Mammary epithelial cell (primary cell): ENCODE data around the gene MXRA8.

Experiments used
- CTCF ChIP-seq, 2 donors: IDR thresholded peaks in 1 of 2; conservative IDR thresholded peaks in 1 of 2; 2 replicates each; pipeline ENCODE4 v1.5.1; 2011 to 2012; ENCODE audit warnings: inconsistent platforms in 2 of 2, low read length in 2 of 2, mild to moderate bottlenecking in 2 of 2, control low read depth in 1 of 2, low read depth in 1 of 2; ENCODE audit not compliant: insufficient read depth in 1 of 2; ENCODE audit errors: extremely low read depth in 1 of 2
- EZH2 ChIP-seq: IDR thresholded peaks from 2 replicates; pipeline ENCODE4 v1.6.1; 2012; ENCODE audit warnings: low read length, inconsistent platforms, borderline replicate concordance

- TF ChIP-seq CTCF (conservative IDR thresholded peaks at IDR 0.05 in 1 of 2, IDR thresholded peaks at IDR 0.05 in 1 of 2; ENCODE audit: extremely low read depth in 1 of 2, insufficient read depth in 1 of 2, low read depth in 1 of 2, low read length in 2 of 2): no peak
- no peak for TF ChIP-seq EZH2
Observed at GRCh38 chr1:1318131-1318652, 40.2 kb downstream of the MXRA8 start.
